SK-N-SH (cell line): Measurements from ENCODE around the gene SF3B6. TPM values are rescaled to one million over a fixed set of nuclear protein-coding genes. Genes with fewer than 3 reads are reported as not detected.
A peak's percentile ranks its signal among the peaks of the same experiment; 100 is the strongest.

Experiments
- CTCF ChIA-PET: fragments of 300-600, 350-600 bp; formaldehyde crosslinking; extraction: SDS; loops from one replicate; lab custom pipeline; 2021; lab: Yijun Ruan, JAX
- POLR2A ChIA-PET: fragments of 350-600 bp; sonication (Branson Sonifier 250); formaldehyde crosslinking; extraction: SDS; loops from one replicate; lab custom pipeline; 2020; ENCODE audit warnings: antibody characterized with exemption, inconsistent platforms; lab: Yijun Ruan, JAX
- DNase-seq: peaks from one replicate; pipeline ENCODE4 v3.0.0; 2012
- H2AFZ ChIP-seq: fragments of 200-600 bp; sonication (generic); 2 replicates; pipeline ENCODE4 v1.8.1; 2016; ENCODE audit warnings: antibody characterized with exemption, mild to moderate bottlenecking, low read depth
- H3F3A ChIP-seq: fragments of 200-600 bp; sonication (generic); replicated peaks from 2 replicates; pipeline ENCODE3; 2016; ENCODE audit warnings: antibody characterized with exemption, mild to moderate bottlenecking; ENCODE audit not compliant: insufficient read depth
- H3K27ac ChIP-seq, 2 experiments: fragments of 200-500 bp in 1 of 2; fragments of 200-600 bp in 1 of 2; sonication (Bioruptor generic) in 1 of 2; sonication (generic), shearing (Covaris generic) in 1 of 2; 2 replicates each; pipeline versions ENCODE4 v1.5.1 to v1.6.1; 2014 to 2016; ENCODE audit warnings: low read depth in 2 of 2, inconsistent platforms in 1 of 2, low read length in 1 of 2, mild to moderate bottlenecking in 1 of 2, mixed read lengths in 1 of 2
- H3K27me3 ChIP-seq: fragments of 200-600 bp; sonication (generic), shearing (Covaris generic); 2 replicates; pipeline ENCODE4 v1.6.1; 2016; ENCODE audit warnings: mixed run types; ENCODE audit not compliant: insufficient read depth
- H3K36me3 ChIP-seq, 2 experiments: fragments of 200-500 bp in 1 of 2; fragments of 200-600 bp in 1 of 2; sonication (Bioruptor generic) in 1 of 2; sonication (generic) in 1 of 2; replicated peaks in 1 of 2; 2 replicates each; pipeline versions ENCODE3 to v1.5.1; 2014 to 2016; ENCODE audit warnings: low read length in 1 of 2, mild to moderate bottlenecking in 1 of 2; ENCODE audit not compliant: insufficient read depth in 2 of 2, control insufficient read depth in 1 of 2
- H3K4me1 ChIP-seq, 2 experiments: fragments of 200-500 bp in 1 of 2; fragments of 200-600 bp in 1 of 2; sonication (Bioruptor generic) in 1 of 2; sonication (generic), shearing (Covaris generic) in 1 of 2; 2 replicates each; pipeline versions ENCODE4 v1.5.1 to v1.6.1; 2014 to 2016; ENCODE audit warnings: low read depth in 1 of 2, low read length in 1 of 2, mixed run types in 1 of 2; ENCODE audit not compliant: insufficient read depth in 2 of 2, control insufficient read depth in 1 of 2
- H3K4me2 ChIP-seq: fragments of 200-600 bp; sonication (generic), shearing (Covaris generic); 2 replicates; pipeline ENCODE4 v1.6.1; 2017; ENCODE audit warnings: mixed run types
- H3K4me3 ChIP-seq, 2 experiments: fragments of 200-500 bp in 1 of 2; fragments of 200-600 bp in 1 of 2; sonication (Bioruptor generic) in 1 of 2; sonication (generic), shearing (Covaris generic) in 1 of 2; 2 replicates each; pipeline versions ENCODE4 v1.5.1 to v1.8.1; 2014 to 2016; ENCODE audit warnings: low read depth in 2 of 2, inconsistent platforms in 1 of 2, low read length in 1 of 2, mild to moderate bottlenecking in 1 of 2, mixed read lengths in 1 of 2, moderate library complexity in 1 of 2
- H3K79me2 ChIP-seq: fragments of 200-600 bp; sonication (generic); 2 replicates; pipeline ENCODE4 v1.8.1; 2017; ENCODE audit warnings: mild to moderate bottlenecking; ENCODE audit not compliant: insufficient read depth
- H3K9ac ChIP-seq: fragments of 200-600 bp; sonication (generic); 2 replicates; pipeline ENCODE4 v1.6.1; 2017; ENCODE audit warnings: mixed run types
- H3K9me2 ChIP-seq: fragments of 200-600 bp; sonication (generic); 2 replicates; pipeline ENCODE4 v1.6.1; 2017; ENCODE audit warnings: mixed run types
- H3K9me3 ChIP-seq: fragments of 200-600 bp; sonication (generic); 2 replicates; pipeline ENCODE4 v1.6.1; 2017; ENCODE audit warnings: mixed run types, mild to moderate bottlenecking, moderate library complexity
- H4K20me1 ChIP-seq: fragments of 200-600 bp; sonication (generic); 2 replicates; pipeline ENCODE4 v1.6.1; 2017; ENCODE audit warnings: mild to moderate bottlenecking, mixed run types; ENCODE audit not compliant: insufficient read depth
- CHD2 ChIP-seq: fragments of 150-350 bp; IDR thresholded peaks from 2 replicates; pipeline ENCODE4 v1.6.1; 2018; ENCODE audit warnings: low read length; ENCODE audit not compliant: partially characterized antibody
- FOSL2 ChIP-seq: IDR thresholded peaks from 2 replicates; pipeline ENCODE4 v1.4.0; 2012; ENCODE audit warnings: low read depth, mild to moderate bottlenecking, moderate library complexity, borderline replicate concordance
- FOXJ3 ChIP-seq: sonication (generic); formaldehyde crosslinking; IDR thresholded peaks from 2 replicates; pipeline ENCODE4 v1.5.1; 2020; ENCODE audit warnings: mild to moderate bottlenecking, missing genetic modification reagents
- FOXM1 ChIP-seq: IDR thresholded peaks from 2 replicates; pipeline ENCODE4 v1.4.0; 2012; ENCODE audit warnings: low read depth, mild to moderate bottlenecking
- GABPA ChIP-seq: IDR thresholded peaks from 2 replicates; pipeline ENCODE4 v1.4.0; 2012; ENCODE audit warnings: low read depth, mild to moderate bottlenecking
- GATA2 ChIP-seq: sonication (generic); formaldehyde crosslinking; IDR thresholded peaks from 2 replicates; pipeline ENCODE4 v1.5.0; 2020; ENCODE audit warnings: mild to moderate bottlenecking, missing genetic modification reagents
- MAX ChIP-seq: IDR thresholded peaks from 2 replicates; pipeline ENCODE4 v1.4.0; 2012; ENCODE audit warnings: low read depth
- NFIC ChIP-seq: IDR thresholded peaks from 2 replicates; pipeline ENCODE4 v1.4.0; 2012; ENCODE audit warnings: borderline replicate concordance
- NRF1 ChIP-seq: IDR thresholded peaks from 2 replicates; pipeline ENCODE4 v1.6.1; 2012; ENCODE audit warnings: low read depth, mild to moderate bottlenecking, low read length
- PBX3 ChIP-seq: IDR thresholded peaks from 2 replicates; pipeline ENCODE4; 2012
- POLR2AphosphoS5 ChIP-seq: IDR thresholded peaks from 2 replicates; pipeline ENCODE4 v1.6.1; 2012; ENCODE audit warnings: low read depth, low read length
- RCOR1 ChIP-seq: fragments of 150-350 bp; IDR thresholded peaks from 2 replicates; pipeline ENCODE4 v1.6.1; 2017; ENCODE audit warnings: antibody characterized with exemption, low read length
- REST ChIP-seq: IDR thresholded peaks from 2 replicates; pipeline ENCODE4 v1.6.1; 2012; ENCODE audit warnings: mild to moderate bottlenecking, low read depth, low read length, moderate library complexity
- TAF1 ChIP-seq: IDR thresholded peaks from 2 replicates; pipeline ENCODE4 v1.6.1; 2012; ENCODE audit warnings: low read depth, mild to moderate bottlenecking, low read length, moderate library complexity, borderline replicate concordance
- TEAD4 ChIP-seq: IDR thresholded peaks from 2 replicates; pipeline ENCODE4 v1.4.0; 2012; ENCODE audit warnings: mild to moderate bottlenecking, borderline replicate concordance; ENCODE audit not compliant: insufficient read depth
- WGBS: methylation state at CpG from one replicate; pipeline ENCODE4 v1.1.6; 2017; ENCODE audit warnings: low lambda C conversion rate; 5-methylcytosine and 5-hydroxymethylcytosine counted together
- polyA plus RNA-seq, 3 experiments: library from polyadenylated mRNA; depleted of rRNA; stranded (reverse); fragments of >200 nt; gene quantifications; 2 replicates each; pipeline ENCODE4 v1.2.3, GENCODE V29; 2012

SF3B6 gene
- polyA plus RNA-seq, 1 of the 3 experiments (the other 2 are of a cell fraction) = 275 TPM

DNA sequence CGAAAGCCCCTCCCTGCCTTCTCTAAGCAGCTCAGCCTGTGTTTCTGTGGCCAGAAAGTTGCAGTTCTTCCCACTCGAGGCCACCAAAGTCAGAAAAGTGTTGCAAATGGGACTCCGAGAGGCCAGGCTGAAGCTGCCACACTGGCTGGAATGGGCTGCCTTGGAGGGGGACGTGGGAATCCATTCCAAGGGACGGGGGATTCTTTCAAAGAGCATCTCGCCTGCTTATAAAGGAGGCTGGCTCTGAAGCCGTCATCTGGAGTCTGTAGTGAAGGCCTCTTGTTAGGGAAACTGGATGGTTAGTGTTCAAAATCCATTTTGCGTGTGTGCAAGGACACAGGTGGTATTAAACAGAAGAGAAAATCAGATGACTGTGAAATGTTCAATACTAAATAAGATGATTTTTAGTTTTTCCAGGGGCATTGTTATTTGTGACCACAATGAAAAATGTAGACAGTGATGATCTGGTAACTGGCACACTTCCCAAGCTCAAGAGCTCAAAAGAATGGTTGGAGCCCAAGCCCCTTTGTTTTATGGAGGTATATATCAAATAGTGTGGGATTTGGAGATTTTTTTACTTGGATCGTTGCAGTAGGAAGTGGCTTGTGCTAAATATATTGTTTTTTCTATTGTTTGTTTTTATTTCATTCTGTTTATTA is 47.9 kb upstream of the SF3B6 start (continued):
- TF ChIP-seq REST (0 out of 2 replicates have a peak, but pooled peaks have one; percentile 3), TEAD4 (no peak)

GRCh38 chr2:24123195-24123921 is 47.2 kb upstream of the SF3B6 start, which contains the start of the genes FAM228B and PFN4:
Gene FAM228B (plus strand): TSS chr2:24123469. CDS start chr2:24124362, 893 bp downstream.
Gene PFN4 (minus strand): TSS chr2:24123334. CDS start chr2:24122535, 799 bp downstream.
- POLR2A ChIA-PET = interaction anchor here (0.9 to 4.5 kb wide), 4 partner anchors 13 to 197 kb away, joined by 3 to 28 read pairs (median 6); partner anchors contain the start of genes SF3B6 and TP53I3
- CTCF ChIA-PET = interaction anchor here (0.9 to 3.5 kb wide), 6 partner anchors 10 to 89 kb away, joined by 3 to 31 read pairs (median 4); partner anchors contain the start of gene TP53I3
- Histone ChIP-seq H3K4me1 (peaks cover 5 to 17% of the 10 kb centered on the region in 2 experiments; a peak in 3 of 4 replicates), H3K36me3 (no peaks in the 10 kb centered on the region), H3K27ac (peak within 1 kb of the TSS; percentile 82 to 91), H3K4me2 (peak within 1 kb of the TSS; percentile 87), H2AFZ (peak within 1 kb of the TSS; percentile 98), H3K79me2 (peaks cover 12% of the 10 kb centered on the region; the same call in 1 of the 2 replicates), H3K27me3 (no peaks in the 10 kb centered on the region), H3K9me3 (no peaks in the 10 kb centered on the region), H3K4me3 (peak within 1 kb of the TSS; percentile 61 to 74), H3K9me2 (no peaks in the 10 kb centered on the region), H3F3A (peaks cover 35% of the 10 kb centered on the region), H4K20me1 (no peaks in the 10 kb centered on the region), H3K9ac (peak within 1 kb of the TSS; percentile 86)
- peak; percentile 98 for TF ChIP-seq PBX3
- peak; percentile 59; the same call in 1 of the 2 replicates for TF ChIP-seq FOXJ3 (CRISPR knock-in tag)
- TF ChIP-seq RCOR1 = no peak
- 0 out of 2 replicates have a peak, but pooled peaks have one; percentile 26 for TF ChIP-seq GABPA
- peak; percentile 78 for TF ChIP-seq NRF1
- TF ChIP-seq POLR2AphosphoS5 = peak; percentile 60
- TF ChIP-seq FOSL2 = no peak
- TF ChIP-seq GATA2 (CRISPR knock-in tag) = 0 out of 2 replicates have a peak, but pooled peaks have one; percentile 18
- peak; percentile 18 for TF ChIP-seq CHD2
- no peak for TF ChIP-seq FOXM1
- no peak for TF ChIP-seq NFIC
- TF ChIP-seq REST = peak; percentile 27; the same call in 1 of the 2 replicates
- peak; percentile 54; the same call in 1 of the 2 replicates for TF ChIP-seq MAX
- peak; percentile 48; the same call in 1 of the 2 replicates for TF ChIP-seq TAF1
- WGBS = 0% methylated on average over 19 of the region's 103 CpGs
- peak; percentile 96 for DNase-seq
